Hematopoietic multipotent progenitor cell (in vitro differentiated cells): ENCODE data around the gene LDB1. TPM values are rescaled to one million over a fixed set of nuclear protein-coding genes. Genes with fewer than 3 reads are reported as not detected.

ENCODE experiments used
- DNase-seq, 3 donors: peaks; one replicate each; pipeline ENCODE4 v3.0.0-alpha.2; 2011 to 2015; ENCODE audit warnings: low read depth in 2 of 3, low spot score in 2 of 3
- total RNA-seq: library from RNA; depleted of rRNA; stranded (reverse); fragments of >200 nt; gene quantifications from one replicate; pipeline ENCODE4 v1.2.3, GENCODE V29; 2012

The LDB1 gene
- total RNA-seq, 1 donor, result 163 TPM

DNA sequence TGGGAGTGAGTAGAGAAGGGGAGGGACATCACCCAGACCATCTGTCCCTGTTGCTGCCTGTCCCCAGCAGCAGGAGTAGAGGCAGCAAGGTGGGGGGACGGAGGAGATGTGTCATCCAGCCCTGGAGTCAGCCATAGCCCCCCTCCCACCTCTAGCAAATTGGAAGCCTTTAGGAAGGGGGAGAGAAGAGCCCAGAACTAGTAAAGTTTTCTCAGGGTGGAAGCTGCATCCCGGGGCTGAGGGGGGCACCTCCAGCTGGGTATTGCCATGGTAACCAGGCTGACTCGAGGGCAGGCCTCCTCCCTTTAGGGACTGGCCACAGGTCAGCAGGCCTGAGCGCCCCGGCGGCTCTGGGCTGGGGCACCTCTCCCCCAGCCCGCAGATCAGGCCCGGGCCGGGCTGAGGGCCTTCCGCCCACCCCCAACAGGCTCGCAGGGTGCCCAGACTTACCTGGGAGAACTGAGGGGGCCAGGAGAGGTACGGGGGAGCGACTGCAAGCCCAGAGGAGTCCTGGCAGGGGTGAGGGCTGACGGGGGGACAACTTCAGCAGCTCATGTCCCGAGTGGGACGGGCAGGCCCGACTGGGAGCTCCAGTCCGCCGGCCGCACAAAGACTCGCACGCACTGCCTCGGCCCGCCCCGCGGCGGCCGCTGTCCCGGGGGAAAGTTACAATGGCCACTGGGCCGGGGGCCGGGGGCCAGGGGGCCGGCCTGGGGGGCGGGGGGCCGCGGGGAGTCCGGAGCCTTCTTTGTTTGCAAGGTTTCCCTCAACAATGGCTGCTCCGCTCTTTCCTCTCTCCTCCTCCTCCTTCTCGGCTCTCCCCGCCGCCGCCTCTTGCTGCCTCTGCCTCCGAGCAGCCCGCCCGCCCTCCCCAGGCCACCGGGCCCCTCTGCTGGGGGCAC is 6.0 kb downstream of the LDB1 start:
- DNase-seq, result no peak

DNA sequence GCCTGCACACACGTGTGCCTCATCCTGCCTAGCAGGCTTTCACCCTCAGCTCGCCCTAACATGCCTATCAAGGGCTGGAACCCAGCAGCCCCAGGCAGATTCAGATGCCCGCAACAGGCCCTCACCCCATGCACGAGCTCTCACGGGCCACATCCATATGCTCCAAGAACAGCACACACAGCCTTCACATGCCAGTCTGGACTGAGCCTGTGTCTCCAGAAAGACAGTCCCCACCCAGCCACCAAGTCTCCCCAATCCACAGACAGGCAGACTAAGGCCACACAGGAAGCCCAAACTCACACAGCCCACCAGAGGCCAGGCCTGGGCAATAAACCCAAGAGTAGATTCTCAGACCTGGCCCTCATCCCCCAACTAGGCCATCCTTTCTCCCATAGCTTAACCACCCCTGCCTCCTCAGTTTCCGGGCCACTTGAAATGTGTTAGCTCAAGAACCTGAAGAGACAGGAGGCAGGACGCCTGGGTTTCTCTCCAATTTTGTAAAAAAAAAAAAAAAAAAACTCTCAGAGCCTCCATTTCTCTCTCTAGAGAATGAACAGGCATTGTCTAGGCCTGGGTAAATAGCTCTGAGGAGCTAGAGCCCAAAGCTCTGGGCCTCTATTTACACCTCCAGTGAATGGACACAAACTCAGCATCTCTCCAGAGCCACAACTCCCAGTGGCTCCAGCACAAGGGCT is 6.8 kb downstream of the LDB1 start:
- no peak for DNase-seq

DNA sequence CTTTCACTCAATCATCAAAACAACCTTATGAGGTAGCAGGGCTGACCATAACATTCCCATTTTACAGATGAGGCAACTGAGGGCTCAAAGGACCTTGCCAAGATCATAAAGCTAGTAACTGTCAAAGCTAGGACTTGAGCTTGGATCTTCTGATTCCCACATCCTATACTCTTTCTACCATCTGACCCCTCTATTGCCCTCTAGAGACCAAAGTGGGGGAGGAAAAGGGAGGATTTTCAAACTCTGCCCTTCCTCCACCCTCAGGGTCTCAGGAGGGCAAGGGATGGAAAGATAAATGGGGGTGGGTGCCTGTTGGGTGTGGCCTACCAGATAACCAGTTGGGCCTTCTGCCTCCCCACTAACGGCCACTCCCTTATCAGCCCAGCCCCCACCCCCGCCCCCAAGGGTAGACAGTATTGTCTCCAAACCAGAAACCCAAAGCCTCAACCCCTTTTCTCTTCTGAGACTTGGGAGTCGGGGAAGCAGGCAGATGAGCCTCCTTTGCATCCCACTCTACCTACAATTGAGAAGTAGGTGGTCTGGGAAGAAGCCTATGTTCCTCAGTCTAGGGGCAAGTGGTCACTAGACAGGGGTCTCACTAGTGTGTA is 7.9 kb downstream of the LDB1 start:
- DNase-seq, result peak in 2 of 3 donors; percentile 51 to 53

DNA sequence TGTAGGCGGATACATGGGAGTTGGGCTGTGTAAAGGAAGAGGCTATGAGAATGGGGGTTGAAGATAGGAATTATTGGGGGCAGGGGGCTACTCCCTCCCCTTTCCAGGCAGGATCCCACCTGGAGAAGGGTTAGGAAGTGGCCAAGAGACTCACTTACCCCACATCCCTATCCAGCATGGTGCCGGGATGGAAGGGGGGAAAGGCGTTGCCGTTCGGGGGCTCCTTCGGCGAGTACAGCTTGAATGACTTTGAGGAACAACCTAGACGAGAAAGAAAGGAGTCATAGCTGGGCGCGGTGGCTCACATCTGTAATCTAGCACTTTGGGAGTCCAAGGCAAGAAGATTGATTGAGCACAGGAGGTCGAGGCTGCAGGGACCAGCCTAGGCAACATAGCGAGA is 8.9 kb downstream of the LDB1 start:
- DNase-seq, result no peak

DNA sequence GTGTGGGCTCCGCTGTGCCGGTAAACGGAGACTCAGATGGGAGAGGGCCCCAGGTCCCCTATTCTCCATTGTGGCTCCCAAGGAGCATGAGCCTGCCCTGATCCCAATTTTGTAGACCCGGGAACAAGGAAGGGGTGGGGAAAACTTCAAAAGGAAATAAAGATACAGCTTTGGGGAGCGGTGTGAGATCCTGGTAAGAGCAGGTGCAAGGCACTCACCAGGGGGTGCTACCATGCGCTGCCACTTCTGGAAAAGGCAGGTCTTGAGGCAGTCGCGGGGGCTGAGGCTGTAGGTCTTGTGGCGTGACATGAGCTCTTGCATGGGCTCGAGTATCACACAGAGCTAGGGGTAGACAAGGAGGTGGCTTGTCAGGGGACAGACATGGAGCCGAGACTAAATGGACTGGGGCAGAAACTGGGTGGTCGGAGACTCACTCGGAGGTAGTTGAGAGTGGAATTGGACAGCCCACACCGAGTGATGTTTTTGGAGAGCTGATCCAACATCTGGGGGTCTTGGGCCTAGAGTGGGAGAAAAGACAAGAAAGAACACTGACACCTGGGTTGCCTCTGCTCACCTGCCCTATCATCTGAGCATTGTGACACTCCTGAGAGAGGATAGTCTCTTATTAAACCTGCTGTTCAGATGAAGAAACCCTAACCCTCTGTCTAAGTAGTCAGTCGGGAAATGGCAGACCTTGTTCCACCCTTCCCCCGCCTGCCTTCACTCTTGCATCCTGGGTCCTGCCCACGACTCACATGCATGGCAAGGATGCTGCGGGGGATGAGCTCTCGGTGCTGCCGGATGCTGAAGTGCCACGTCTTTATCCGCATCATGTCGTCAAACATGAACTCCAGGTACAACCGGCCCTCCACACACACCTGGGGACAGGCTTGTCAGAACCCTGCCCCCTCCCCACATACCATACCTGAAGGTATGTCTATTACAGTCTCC is 10.7 kb downstream of the LDB1 start:
- DNase-seq, result no peak

DNA sequence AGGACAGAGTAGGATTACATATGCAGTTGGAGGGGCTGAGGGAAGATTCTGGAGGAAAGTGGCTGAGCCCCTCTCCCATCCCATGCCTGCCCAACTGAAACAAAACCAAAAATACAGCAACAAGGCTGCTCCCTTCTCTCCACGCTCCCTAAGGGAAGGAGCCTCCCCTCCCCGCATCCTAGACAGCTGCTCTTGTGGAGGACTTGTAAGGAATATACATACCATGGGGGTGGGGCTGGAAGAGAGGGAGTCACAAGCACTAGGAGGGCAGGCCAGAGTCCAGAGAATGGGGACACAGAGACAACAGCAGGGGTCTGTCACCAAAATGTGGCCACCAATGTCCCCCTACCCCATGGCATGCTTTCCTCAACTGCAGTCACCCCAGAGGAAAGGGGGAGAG is 13.2 kb downstream of the LDB1 start:
- DNase-seq, result no peak

DNA sequence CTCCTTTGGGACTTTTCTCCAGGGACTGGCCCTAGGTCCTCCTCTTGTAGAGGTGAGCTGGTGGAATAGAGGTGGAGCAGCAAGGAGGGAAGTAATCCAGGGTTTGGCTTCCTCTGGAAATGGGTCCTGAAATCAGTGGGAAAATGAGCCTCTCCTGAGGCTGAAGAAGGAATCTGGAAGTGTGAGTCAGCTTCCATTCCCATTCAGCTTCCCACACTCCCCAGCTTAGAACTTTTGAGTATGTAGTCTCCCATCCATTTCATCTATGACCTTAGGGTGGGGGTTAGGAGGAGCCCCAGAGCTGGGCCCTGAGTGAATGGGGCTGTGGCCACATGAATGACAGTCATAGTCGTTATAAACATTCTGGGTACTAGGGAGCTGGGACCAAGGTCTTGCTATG is 17.7 kb downstream of the LDB1 start:
- DNase-seq, result no peak

DNA sequence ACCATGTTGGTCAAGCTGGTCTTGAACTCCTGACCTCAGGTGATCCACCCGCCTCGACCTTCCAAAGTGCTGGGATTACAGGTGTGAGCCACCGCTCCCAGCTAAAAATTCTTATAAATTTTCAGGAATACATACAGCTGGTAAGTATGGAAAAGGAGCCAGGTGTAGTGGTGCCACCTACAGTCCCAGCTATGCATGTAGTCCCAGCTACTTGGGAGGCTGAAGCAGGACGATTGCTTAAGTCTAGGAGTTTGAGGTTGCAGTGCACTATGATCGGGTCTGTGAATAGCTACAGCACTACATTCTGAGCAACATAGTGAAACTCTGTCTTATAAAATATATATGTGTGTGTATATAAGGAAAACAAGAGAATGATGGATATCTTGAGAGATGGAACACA is 19.0 kb downstream of the LDB1 start:
- DNase-seq, result no peak

DNA sequence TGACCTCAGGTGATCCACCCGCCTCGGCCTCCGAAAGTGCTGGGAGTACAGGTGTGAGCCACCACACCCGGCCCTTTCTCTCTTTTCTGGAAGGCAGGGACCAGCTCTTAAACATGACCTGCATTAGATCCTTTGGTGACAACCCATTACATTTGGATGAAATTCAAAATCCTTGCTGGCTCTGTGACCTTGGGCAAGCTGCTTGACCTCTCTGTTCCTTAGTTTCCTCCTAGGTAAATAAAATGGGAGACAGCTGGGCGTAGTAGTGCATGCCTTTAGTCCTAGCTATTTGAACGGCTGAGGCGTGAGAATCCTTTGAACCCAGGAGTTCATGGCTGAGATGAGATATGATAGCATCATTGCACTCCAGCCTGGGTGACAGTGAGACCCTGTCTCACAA is 23.7 kb downstream of the LDB1 start:
- DNase-seq, result no peak

DNA sequence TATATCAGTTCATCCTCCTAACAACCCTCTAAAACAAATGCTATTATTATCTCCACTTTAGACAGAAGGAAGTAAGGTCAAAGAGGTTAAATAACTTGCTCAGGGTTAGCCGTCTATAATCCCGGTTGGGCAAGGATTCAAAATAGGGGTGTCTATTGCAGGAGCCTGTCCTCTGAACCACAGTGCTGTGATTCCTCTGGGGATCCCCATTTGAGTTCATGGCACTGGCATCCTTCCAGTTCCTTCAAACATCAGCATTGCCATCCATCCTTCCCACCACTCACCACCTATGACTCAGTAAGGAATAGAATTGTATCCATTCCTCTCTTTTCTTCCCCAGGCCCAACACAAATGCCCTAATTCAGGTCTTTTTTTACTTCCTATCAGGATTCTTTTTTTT is 29.4 kb downstream of the LDB1 start:
- DNase-seq, result no peak

DNA sequence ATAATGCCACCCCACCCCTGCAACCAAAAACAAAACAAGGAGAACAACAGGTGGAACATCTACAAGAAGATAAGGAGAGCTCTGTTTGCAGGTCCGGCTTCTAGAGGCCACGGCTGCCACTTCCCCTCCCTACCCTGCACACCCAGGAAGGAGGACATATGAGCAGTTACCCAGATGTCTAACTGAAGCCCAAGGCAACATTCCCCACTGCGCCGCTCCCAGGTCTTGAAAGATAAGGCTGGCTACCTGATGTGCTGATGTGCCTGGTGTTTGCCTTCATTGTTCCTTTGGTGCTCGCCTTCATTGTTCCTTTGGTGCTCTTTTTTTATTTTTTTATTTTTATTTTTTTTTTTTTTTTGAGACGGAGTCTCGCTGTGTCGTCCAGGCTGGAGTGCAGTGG is 34.0 kb downstream of the LDB1 start:
- DNase-seq, result no peak

DNA sequence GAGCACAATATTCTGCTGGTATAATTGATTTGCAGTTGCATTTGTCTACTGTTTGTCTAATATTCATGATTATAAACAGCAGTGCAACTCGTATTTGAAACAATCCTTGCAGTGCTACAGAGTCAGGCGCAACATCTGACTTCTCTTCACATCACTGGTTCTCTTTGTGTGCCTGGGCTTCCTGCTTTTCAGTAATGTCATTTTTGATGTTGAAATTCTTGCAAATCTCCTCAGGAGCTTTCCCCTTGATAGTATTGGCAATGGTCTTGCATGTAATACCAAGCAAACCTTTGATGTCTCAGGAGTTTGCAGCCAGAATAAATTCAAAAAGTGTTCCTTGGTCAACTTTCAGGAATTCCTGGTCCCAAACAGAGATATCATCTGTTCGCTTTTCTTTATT is 34.8 kb downstream of the LDB1 start:
- DNase-seq, result no peak

DNA sequence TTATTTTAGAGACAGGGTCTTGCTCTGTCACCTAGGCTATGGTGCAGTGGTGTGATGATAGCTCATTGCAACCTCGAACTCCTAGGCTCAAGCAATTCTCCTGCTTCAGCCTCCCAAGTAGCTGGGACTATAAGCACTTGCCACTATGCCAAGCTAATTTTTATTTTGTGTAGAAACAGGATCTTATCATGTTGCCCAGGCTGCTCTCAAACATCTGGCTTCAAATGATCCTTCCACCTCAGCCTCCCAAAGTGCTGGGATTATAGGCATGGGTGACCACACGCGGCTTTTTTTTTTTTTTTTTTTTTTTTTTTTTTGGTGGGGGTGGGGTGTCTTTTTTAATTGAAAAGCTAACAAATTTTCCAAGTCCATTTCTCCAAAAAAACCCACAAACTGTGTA is 36.6 kb downstream of the LDB1 start:
- no peak for DNase-seq

DNA sequence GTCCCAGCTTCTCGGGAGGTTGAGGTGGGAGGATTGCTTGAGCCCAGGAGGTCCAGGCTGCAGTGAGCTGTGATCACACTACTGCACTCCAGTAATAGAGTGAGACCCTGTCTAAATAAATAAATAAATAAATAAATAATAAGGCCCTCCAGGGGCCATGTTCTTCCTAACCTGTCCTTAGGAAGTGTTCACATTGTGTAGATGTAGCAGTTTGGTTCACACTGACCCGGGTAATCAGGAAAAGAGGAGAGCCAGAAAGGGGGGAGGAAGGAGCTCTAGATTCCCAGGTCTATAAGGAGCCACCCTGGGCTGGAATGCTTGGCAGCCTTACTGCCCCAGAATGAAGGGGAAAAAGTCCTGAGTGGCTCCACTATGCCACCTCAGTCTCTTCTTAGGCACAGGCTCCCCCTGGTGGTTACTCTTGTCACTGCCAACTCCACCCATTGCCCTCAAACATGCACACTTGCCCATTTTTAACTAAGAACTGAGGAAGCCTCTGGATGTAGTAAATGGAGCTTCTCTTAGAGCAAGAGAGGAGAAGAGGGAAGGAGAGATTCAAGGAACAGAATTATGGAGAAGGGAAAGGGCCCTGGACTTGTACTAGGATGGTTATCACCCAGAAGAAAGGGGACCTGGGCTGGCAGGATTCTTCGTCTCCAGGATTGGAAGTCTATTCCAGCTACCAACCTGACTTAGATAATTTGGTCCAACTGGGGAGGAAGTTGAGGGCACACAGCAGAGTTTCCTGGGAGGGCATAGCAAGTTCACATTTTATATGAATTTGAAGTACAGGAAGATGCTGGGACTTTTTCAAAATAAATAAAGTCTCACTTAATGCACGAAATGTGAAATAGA is 47.3 kb downstream of the LDB1 start:
- DNase-seq, result peak; percentile 59 to 87 (median 75)

DNA sequence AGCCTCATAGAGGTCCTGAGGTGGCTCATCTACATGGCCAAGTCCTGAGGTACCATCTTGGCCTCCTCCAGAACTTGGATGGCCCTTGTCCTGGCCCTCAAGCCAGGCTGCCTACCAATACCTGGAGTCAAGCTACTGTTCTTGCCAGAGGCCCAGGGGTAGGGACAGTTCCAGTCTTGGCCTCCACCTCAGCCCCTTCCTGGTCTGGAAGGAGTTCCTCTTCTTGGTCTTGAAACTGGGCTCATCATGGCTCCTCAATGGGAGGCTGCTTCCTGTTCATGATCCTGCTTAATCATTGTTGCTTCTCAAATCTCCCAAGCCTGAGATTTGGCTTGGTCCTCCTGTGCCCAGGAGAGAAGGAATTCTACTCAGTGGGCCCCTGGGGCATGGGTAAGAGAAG is 51.1 kb downstream of the LDB1 start:
- DNase-seq, result no peak

DNA sequence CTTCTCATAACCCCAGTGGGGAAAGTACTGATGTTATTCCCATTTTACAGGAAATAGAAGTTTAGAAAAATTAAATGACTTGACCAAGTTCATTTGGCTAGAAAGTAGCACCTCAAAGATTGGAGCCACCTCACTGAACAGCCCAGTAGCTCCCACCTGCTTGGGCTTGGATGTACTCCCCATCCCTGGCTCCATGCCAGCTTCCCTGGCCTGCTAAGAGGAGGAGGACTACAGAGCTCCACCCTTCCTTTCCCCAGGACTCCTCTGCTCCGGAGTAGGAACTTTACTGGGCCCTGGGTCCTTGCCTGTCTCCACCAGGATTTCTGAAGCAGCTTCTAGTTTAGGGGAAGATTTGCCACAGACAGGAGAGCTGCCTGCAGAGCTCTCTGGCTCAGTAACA is 52.0 kb downstream of the LDB1 start:
- DNase-seq, result no peak

DNA sequence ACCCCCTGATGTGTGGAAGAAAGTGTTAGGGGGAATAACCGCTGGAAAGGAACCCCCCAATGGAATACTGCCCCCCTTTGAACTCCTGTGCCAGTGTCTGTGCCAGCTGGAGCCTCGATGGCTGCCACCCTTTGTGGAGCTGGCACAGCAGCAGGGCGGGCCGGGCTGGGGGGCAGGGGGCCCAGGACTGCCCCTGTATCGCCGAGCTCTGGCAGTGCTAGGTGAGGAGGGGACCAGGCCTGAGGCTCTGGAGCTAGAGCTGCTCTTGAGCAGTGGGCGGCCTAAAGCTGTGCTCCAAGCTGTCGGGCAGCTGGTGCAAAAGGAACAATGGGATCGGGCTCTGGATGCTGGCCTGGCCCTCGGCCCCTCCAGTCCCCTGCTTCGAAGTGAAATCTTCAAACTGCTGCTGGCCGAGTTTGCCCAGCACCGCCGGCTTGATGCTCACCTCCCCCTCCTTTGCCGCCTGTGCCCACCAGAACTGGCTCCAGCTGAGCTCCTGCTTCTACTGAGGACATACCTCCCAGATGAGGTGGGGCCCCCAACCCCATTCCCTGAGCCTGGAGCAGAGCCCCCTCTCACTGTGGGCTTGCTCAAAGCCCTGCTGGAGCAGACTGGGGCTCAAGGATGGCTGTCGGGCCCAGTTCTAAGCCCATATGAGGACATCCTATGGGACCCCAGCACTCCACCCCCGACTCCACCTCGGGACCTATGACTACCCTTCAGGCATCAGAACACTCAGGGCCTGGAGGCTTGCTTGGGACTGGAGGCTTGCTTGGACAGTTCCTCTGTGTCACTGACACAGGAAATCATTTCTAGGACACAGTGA is 52.9 kb downstream of the LDB1 start:
- no peak for DNase-seq

DNA sequence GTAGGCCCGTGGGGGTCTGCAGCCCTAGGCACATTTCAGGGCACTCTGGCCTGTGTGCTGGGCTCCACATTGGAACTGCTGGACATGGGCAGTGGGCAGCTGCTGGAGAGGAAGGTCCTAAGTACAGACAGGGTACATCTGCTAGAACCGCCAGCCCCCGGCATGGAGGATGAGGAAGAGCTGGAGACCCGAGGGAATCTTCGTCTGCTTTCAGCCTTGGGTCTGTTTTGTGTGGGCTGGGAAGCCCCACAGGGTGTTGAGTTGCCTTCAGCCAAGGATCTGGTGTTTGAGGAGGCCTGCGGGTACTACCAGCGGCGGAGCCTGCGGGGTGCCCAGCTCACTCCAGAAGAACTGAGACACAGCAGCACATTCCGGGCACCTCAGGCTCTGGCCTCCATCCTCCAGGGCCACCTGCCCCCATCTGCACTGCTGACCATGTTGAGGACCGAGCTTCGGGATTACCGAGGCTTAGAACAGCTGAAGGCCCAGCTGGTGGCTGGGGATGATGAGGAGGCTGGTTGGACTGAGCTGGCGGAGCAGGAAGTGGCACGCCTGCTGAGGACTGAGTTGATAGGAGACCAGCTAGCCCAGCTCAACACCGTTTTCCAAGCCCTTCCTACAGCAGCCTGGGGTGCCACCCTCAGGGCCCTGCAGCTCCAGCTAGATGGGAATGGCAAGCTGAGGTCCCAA is 53.6 kb downstream of the LDB1 start:
- DNase-seq, result no peak
